Neural cell (in vitro differentiated cells): ENCODE data around the gene SYVN1. TPM values are rescaled to one million over a fixed set of nuclear protein-coding genes. Genes with fewer than 3 reads are reported as not detected.
A peak's percentile ranks its signal among the peaks of the same experiment; 100 is the strongest.

Source experiments
- H2AFZ ChIP-seq: fragments of 200-600, 300-800 bp; sonication (generic), shearing (Covaris generic); 2 replicates; pipeline ENCODE4 v1.6.0; 2014; ENCODE audit warnings: low read depth, mild to moderate bottlenecking, antibody characterized with exemption, low read length, moderate library complexity
- H3F3A ChIP-seq: fragments of 200-600 bp; shearing (Covaris generic); 2 replicates; pipeline ENCODE4 v1.6.1; 2016; ENCODE audit warnings: mild to moderate bottlenecking, moderate library complexity, mixed read lengths, antibody characterized with exemption, low read length; ENCODE audit not compliant: insufficient read depth, poor library complexity, severe bottlenecking
- H3K27ac ChIP-seq: fragments of 200-600, 300-800 bp; sonication (generic), shearing (Covaris generic); 2 replicates; pipeline ENCODE4 v1.5.1; 2014; ENCODE audit warnings: mild to moderate bottlenecking, low read length, moderate library complexity
- H3K27me3 ChIP-seq: fragments of 300-800, 200-600 bp; sonication (generic), shearing (Covaris generic); 2 replicates; pipeline ENCODE4 v1.6.0; 2014; ENCODE audit warnings: mild to moderate bottlenecking, low read depth, low read length, moderate library complexity; ENCODE audit not compliant: insufficient read depth
- H3K36me3 ChIP-seq: fragments of 300-800, 200-600 bp; sonication (generic), shearing (Covaris generic); 2 replicates; pipeline ENCODE4 v1.5.1; 2014; ENCODE audit warnings: mild to moderate bottlenecking, antibody characterized with exemption, low read length, moderate library complexity; ENCODE audit not compliant: insufficient read depth
- H3K4me2 ChIP-seq: fragments of 300-800, 200-600 bp; sonication (generic), shearing (Covaris generic); 2 replicates; pipeline ENCODE4 v1.6.0; 2014; ENCODE audit warnings: mild to moderate bottlenecking, low read length
- H3K4me3 ChIP-seq: fragments of 300-800, 200-600 bp; sonication (generic), shearing (Covaris generic); 2 replicates; pipeline ENCODE4 v1.5.1; 2014; ENCODE audit warnings: mild to moderate bottlenecking, low read length, moderate library complexity
- H3K79me2 ChIP-seq: fragments of 200-600 bp; shearing (Covaris generic); replicated peaks from 2 replicates; pipeline ENCODE4 v1.6.0; 2014; ENCODE audit warnings: mild to moderate bottlenecking, low read length, moderate library complexity; ENCODE audit not compliant: insufficient read depth
- H3K9ac ChIP-seq: fragments of 300-800, 200-600 bp; sonication (generic), shearing (Covaris generic); 2 replicates; pipeline ENCODE4 v1.6.1; 2016; ENCODE audit warnings: mild to moderate bottlenecking, low read length, mixed read lengths
- H3K9me2 ChIP-seq: fragments of 200-600 bp; shearing (Covaris generic); 2 replicates; pipeline ENCODE4 v1.6.1; 2016; ENCODE audit warnings: mild to moderate bottlenecking, low read length, mixed read lengths; ENCODE audit not compliant: insufficient read depth
- H3K9me3 ChIP-seq: fragments of 200-600, 300-800 bp; sonication (generic), shearing (Covaris generic); 2 replicates; pipeline ENCODE4 v1.6.1; 2016; ENCODE audit warnings: mild to moderate bottlenecking, mixed run types, low read length, moderate library complexity, mixed read lengths
- H4K20me1 ChIP-seq: fragments of 200-600 bp; shearing (Covaris generic); 2 replicates; pipeline ENCODE4 v1.6.1; 2016; ENCODE audit warnings: mild to moderate bottlenecking, mixed run types; ENCODE audit not compliant: insufficient read depth
- EP300 ChIP-seq: fragments of 450-650 bp; conservative IDR thresholded peaks from 2 replicates; pipeline ENCODE4 v1.6.1; 2014; ENCODE audit warnings: antibody characterized with exemption, mild to moderate bottlenecking, moderate library complexity; ENCODE audit not compliant: poor library complexity, severe bottlenecking
- EZH2 ChIP-seq: fragments of 200-600, 300-800 bp; shearing (Covaris generic), sonication (generic); IDR thresholded peaks from 2 replicates; pipeline ENCODE4 v1.6.1; 2014; ENCODE audit warnings: antibody characterized with exemption, low read length, borderline replicate concordance, mild to moderate bottlenecking; ENCODE audit not compliant: insufficient read depth, poor library complexity, severe bottlenecking
- MXI1 ChIP-seq: fragments of 450-650 bp; conservative IDR thresholded peaks from 2 replicates; pipeline ENCODE4 v1.6.1; 2014; ENCODE audit warnings: antibody characterized with exemption, mild to moderate bottlenecking; ENCODE audit not compliant: poor library complexity, severe bottlenecking
- POLR2AphosphoS5 ChIP-seq: IDR thresholded peaks from 2 replicates; pipeline ENCODE4 v1.6.1; 2012
- RAD21 ChIP-seq: fragments of 450-650 bp; conservative IDR thresholded peaks from 2 replicates; pipeline ENCODE4 v1.6.1; 2014; ENCODE audit warnings: antibody characterized with exemption, mild to moderate bottlenecking, moderate library complexity
- SMC3 ChIP-seq: fragments of 450-650 bp; conservative IDR thresholded peaks from 2 replicates; pipeline ENCODE4 v1.6.1; 2014; ENCODE audit warnings: antibody characterized with exemption, mild to moderate bottlenecking, moderate library complexity; ENCODE audit not compliant: poor library complexity
- TAF1 ChIP-seq: IDR thresholded peaks from 2 replicates; pipeline ENCODE4 v1.6.1; 2012; ENCODE audit warnings: low read depth
- polyA plus RNA-seq: library from polyadenylated mRNA; depleted of rRNA; stranded (reverse); fragments of >200 nt; gene quantifications from 2 replicates; pipeline ENCODE4 v1.2.3, GENCODE V29; 2014
- TF ChIP-seq, protein P1 (sequence below): IDR thresholded peaks from 2 replicates; pipeline ENCODE4 v1.6.1; 2012; ENCODE audit warnings: borderline replicate concordance
- TF ChIP-seq, protein P2 (sequence below): fragments of 450-650 bp; IDR thresholded peaks from 2 replicates; pipeline ENCODE4 v1.5.1; 2014; ENCODE audit warnings: antibody characterized with exemption, mild to moderate bottlenecking, moderate library complexity; ENCODE audit not compliant: poor library complexity, severe bottlenecking

SYVN1 gene
- polyA plus RNA-seq, 1 donor from 2014 or later: 12.8 TPM

- no peaks in the 10 kb centered on the region for H3K27me3 ChIP-seq
- H3K79me2 ChIP-seq: peaks cover 21% of the 10 kb centered on the region
- H4K20me1 ChIP-seq: no peaks in the 10 kb centered on the region
- no peaks in the 10 kb centered on the region for H3K9me2 ChIP-seq
- no peaks in the 10 kb centered on the region for H3F3A ChIP-seq
- H3K4me2 ChIP-seq: no peak overlapping the region
- H3K4me3 ChIP-seq: peak overlapping the region; percentile 86
- H3K36me3 ChIP-seq: no peaks in the 10 kb centered on the region
- no peak for TF ChIP-seq POLR2AphosphoS5
- no peak for TF ChIP-seq RAD21
- TF ChIP-seq, protein P1, sequence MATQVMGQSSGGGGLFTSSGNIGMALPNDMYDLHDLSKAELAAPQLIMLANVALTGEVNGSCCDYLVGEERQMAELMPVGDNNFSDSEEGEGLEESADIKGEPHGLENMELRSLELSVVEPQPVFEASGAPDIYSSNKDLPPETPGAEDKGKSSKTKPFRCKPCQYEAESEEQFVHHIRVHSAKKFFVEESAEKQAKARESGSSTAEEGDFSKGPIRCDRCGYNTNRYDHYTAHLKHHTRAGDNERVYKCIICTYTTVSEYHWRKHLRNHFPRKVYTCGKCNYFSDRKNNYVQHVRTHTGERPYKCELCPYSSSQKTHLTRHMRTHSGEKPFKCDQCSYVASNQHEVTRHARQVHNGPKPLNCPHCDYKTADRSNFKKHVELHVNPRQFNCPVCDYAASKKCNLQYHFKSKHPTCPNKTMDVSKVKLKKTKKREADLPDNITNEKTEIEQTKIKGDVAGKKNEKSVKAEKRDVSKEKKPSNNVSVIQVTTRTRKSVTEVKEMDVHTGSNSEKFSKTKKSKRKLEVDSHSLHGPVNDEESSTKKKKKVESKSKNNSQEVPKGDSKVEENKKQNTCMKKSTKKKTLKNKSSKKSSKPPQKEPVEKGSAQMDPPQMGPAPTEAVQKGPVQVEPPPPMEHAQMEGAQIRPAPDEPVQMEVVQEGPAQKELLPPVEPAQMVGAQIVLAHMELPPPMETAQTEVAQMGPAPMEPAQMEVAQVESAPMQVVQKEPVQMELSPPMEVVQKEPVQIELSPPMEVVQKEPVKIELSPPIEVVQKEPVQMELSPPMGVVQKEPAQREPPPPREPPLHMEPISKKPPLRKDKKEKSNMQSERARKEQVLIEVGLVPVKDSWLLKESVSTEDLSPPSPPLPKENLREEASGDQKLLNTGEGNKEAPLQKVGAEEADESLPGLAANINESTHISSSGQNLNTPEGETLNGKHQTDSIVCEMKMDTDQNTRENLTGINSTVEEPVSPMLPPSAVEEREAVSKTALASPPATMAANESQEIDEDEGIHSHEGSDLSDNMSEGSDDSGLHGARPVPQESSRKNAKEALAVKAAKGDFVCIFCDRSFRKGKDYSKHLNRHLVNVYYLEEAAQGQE: no peak
- TF ChIP-seq TAF1: no peak
- no peak for TF ChIP-seq EP300
- TF ChIP-seq EZH2: no peak
- no peaks in the 10 kb centered on the region for H3K9me3 ChIP-seq
- H3K9ac ChIP-seq: peak overlapping the region; percentile 24
- H2AFZ ChIP-seq: no peak overlapping the region
- peak overlapping the region; percentile 21 for H3K27ac ChIP-seq
Measured at GRCh38 chr11:65111159-65111743, 23.1 kb downstream of the SYVN1 start.

DNA sequence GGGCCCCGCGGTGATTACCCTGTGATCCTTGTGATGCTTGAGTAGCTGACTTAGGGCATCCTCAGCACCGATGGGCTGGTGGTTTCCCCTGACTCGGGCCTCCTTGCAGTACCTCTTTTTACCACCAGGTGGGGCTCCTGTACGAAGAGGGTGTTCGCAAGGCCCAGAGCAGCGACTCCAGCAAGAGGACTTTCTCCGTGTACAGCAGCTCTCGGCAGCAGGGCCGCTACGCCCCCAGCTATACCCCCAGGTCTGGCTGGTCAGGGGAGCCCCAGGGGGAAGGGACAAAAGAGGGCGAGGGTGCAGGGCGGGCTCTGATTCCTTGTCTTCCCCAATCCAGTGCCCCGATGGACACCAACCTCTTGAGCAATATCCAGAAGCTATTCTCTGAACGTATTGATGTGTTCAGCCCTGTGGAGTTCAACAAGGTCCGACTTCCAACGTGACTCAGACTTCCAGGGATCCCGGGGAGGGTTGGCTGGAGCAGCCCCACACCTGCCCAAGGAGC lies 23.9 kb downstream of the SYVN1 start:
- H3K4me2 ChIP-seq: no peak overlapping the region

More for the DNA sequence above, 23.9 kb downstream of the SYVN1 start:
- peak overlapping the region; percentile 29 for H3K4me3 ChIP-seq
- peaks cover 19% of the 10 kb centered on the region for H3K79me2 ChIP-seq
- H2AFZ ChIP-seq: no peak overlapping the region
- no peaks in the 10 kb centered on the region for H3K36me3 ChIP-seq
- no peaks in the 10 kb centered on the region for H3F3A ChIP-seq
- TF ChIP-seq, protein P2, sequence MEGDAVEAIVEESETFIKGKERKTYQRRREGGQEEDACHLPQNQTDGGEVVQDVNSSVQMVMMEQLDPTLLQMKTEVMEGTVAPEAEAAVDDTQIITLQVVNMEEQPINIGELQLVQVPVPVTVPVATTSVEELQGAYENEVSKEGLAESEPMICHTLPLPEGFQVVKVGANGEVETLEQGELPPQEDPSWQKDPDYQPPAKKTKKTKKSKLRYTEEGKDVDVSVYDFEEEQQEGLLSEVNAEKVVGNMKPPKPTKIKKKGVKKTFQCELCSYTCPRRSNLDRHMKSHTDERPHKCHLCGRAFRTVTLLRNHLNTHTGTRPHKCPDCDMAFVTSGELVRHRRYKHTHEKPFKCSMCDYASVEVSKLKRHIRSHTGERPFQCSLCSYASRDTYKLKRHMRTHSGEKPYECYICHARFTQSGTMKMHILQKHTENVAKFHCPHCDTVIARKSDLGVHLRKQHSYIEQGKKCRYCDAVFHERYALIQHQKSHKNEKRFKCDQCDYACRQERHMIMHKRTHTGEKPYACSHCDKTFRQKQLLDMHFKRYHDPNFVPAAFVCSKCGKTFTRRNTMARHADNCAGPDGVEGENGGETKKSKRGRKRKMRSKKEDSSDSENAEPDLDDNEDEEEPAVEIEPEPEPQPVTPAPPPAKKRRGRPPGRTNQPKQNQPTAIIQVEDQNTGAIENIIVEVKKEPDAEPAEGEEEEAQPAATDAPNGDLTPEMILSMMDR: peak; percentile 94
- TF ChIP-seq POLR2AphosphoS5 (no peak), EP300 (no peak), MXI1 (peak; percentile 45), TAF1 (no peak), SMC3 (peak; percentile 80), RAD21 (peak; percentile 71)
- TF ChIP-seq, protein P1: no peak
- H3K9me3 ChIP-seq: no peaks in the 10 kb centered on the region
- H3K9me2 ChIP-seq: no peaks in the 10 kb centered on the region
- H3K9ac ChIP-seq: peak overlapping the region; percentile 34
- no peaks in the 10 kb centered on the region for H3K27me3 ChIP-seq
- H4K20me1 ChIP-seq: no peaks in the 10 kb centered on the region
- no peak overlapping the region for H3K27ac ChIP-seq
